Stomach smooth muscle (tissue), 2 donors: Measurements from ENCODE around the gene GYPA.
"Not testable (repeated sequence)": the region's sequence is repeated elsewhere in the genome, so short reads cannot be mapped to it uniquely, and the experiment has no call there.

Experiments used
- H3K27ac ChIP-seq: one replicate; pipeline ENCODE4 v1.7.0; 2013; ENCODE audit warnings: mild to moderate bottlenecking, low read length, inconsistent platforms
- H3K27me3 ChIP-seq, 2 donors: one replicate each; pipeline ENCODE4 v1.7.0; 2013; ENCODE audit warnings: low read length in 2 of 2; ENCODE audit not compliant: insufficient read depth in 2 of 2, control insufficient read depth in 1 of 2
- H3K36me3 ChIP-seq, 2 donors: one replicate each; pipeline ENCODE4 v1.7.0; 2013; ENCODE audit warnings: low read length in 2 of 2; ENCODE audit not compliant: control insufficient read depth in 2 of 2, insufficient read depth in 2 of 2
- H3K4me1 ChIP-seq: one replicate; pipeline ENCODE4 v1.7.0; 2013; ENCODE audit warnings: low read length; ENCODE audit not compliant: control insufficient read depth, insufficient read depth
- H3K4me3 ChIP-seq, 2 donors: one replicate each; pipeline ENCODE4 v1.7.0; 2013; ENCODE audit warnings: low read length in 2 of 2
- H3K9ac ChIP-seq, 2 donors: one replicate each; pipeline ENCODE4 v1.7.0; 2013; ENCODE audit warnings: low read length in 2 of 2, mild to moderate bottlenecking in 1 of 2
- H3K9me3 ChIP-seq, 2 donors: one replicate each; pipeline ENCODE4 v1.7.0; 2013; ENCODE audit warnings: low read length in 2 of 2; ENCODE audit not compliant: control insufficient read depth in 2 of 2
- donor health status: healthy.
- donor health status: Pancreatic carcinoma.

GYPA gene

DNA sequence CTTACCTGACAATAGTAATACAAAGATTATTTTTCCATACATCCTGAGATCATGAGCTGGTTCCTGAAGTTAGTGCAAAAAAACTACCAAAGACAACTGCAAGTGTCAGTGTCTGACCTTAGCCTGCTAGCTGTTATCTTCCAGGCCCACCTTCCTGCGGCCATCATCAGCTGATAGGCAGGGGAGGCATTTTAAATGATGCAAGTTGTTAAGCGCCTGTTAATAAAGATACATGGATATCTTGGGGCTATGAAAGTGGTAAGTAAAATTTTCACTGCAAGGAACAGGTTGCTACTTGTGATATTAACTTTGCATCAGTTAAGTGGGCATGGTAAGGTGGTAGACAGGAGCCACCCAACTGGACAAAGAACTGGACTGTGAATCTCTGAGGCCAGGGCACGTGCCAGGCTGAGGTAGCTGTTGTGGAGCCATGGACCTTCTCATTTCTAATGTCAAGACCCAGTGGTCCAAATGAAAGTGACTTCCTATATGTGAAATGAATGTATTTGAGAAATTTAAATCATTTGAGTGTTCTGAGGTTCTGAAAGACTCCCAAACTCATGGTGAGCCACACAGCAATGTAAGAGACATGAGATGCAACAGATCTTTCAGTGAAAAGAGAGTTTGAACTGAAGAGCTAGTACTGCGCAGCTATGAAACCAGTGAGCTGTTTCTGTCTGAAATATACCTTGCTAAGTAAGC is at the start of gene GYPA:
Gene GYPA (minus strand): TSS at position 125 of the 702 bp plus-strand sequence. CDS start 83 bp downstream, at position 42.
- H3K4me1 ChIP-seq, H3K27me3 ChIP-seq, H3K36me3 ChIP-seq, H3K9me3 ChIP-seq, H3K9ac ChIP-seq, H3K4me3 ChIP-seq, H3K27ac ChIP-seq: not testable (repeated sequence)

DNA sequence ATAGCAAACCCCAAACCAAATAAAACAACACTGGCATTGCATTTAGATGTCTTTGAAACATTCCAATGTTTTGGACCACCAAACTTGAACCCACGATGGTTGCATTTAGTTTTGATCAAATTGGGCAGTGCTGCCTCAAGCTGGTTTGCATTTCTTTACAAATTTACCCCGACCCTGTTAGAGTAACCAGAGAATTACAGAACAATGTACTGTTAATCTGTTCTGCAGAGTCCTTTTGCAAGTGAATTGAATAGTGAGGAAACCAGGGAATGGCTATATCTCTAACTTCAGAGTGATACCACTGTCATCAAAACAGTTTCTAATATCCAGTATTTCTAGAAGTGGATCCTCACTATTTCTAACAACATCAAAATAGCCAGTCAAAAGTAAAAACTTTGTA is 49.5 kb upstream of the GYPA start:
- no peak overlapping the region for H3K9ac ChIP-seq
- H3K27me3 ChIP-seq, result no peaks in the 10 kb centered on the region
- no peak overlapping the region for H3K4me3 ChIP-seq
- H3K9me3 ChIP-seq, result no peaks in the 10 kb centered on the region
- no peaks in the 10 kb centered on the region for H3K36me3 ChIP-seq
- no peak overlapping the region for H3K27ac ChIP-seq
- H3K4me1 ChIP-seq, result no peaks in the 10 kb centered on the region

DNA sequence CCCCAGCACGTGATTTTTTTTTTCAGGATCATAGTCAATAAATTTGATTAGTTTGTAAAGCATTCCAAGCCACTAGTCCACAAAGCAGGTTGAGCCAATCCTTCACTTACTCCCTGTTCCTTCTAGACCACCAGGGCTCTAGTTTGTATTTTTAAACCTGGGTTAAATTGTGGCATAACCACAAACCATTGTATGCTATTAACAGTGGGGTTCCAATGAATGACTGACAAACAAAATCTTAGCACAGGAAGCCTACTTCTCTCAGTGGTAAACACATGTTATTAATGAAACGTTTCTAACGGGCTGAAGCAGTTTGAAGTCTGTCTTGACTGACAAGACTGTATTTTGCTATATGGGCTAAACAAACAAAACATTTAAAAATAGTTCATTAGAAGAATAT is 48.6 kb upstream of the GYPA start:
- Histone ChIP-seq H3K4me3 (no peak overlapping the region), H3K36me3 (no peaks in the 10 kb centered on the region), H3K4me1 (no peaks in the 10 kb centered on the region), H3K27me3 (no peaks in the 10 kb centered on the region), H3K9me3 (no peaks in the 10 kb centered on the region), H3K9ac (no peak overlapping the region), H3K27ac (no peak overlapping the region)

DNA sequence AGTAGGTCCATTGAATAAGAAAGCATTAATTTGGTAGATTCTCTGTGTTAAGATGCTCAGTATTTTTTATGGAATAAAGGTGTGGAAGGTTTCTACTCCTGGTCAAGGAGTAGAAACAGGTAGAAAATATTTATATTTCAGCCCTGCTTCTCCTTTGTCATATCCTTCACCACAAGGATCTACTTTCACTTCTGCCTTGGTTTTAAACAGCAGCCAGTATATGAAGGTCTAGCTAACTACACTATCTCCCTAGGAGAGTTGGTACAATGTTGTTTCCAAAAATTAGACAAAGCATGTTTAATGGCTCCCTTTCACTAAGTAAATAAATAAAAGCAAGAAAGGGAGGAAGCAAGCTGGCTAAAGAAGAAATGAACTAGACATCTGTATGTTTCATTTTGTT is 44.6 kb upstream of the GYPA start:
- Histone ChIP-seq H3K36me3 (no peaks in the 10 kb centered on the region), H3K27me3 (no peaks in the 10 kb centered on the region), H3K9ac (no peak overlapping the region), H3K27ac (no peak overlapping the region), H3K4me3 (no peak overlapping the region), H3K9me3 (no peaks in the 10 kb centered on the region), H3K4me1 (no peaks in the 10 kb centered on the region)

DNA sequence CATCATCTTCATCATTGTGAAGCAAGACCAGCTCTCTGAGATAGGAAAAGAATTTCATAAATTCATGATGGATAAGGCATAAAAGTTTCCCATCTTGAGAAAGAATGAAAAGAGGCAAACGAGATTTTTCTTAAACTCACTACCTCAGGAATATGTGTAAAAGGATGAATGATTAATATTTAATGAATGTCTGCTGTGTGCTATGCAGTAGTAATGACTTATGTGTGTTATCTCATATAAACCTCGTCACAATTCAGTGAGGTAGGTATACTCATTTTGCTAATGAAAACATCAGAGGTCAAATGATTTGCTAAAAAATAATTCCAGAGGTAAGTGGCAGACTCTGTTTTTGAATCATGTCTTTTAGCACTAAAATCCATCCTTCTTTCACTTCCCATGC is 42.6 kb upstream of the GYPA start:
- H3K27ac ChIP-seq, result no peak overlapping the region
- no peak overlapping the region for H3K4me3 ChIP-seq
- H3K36me3 ChIP-seq, result no peaks in the 10 kb centered on the region
- H3K9me3 ChIP-seq, result no peaks in the 10 kb centered on the region
- H3K27me3 ChIP-seq, result no peaks in the 10 kb centered on the region
- H3K9ac ChIP-seq, result no peak overlapping the region
- no peaks in the 10 kb centered on the region for H3K4me1 ChIP-seq

DNA sequence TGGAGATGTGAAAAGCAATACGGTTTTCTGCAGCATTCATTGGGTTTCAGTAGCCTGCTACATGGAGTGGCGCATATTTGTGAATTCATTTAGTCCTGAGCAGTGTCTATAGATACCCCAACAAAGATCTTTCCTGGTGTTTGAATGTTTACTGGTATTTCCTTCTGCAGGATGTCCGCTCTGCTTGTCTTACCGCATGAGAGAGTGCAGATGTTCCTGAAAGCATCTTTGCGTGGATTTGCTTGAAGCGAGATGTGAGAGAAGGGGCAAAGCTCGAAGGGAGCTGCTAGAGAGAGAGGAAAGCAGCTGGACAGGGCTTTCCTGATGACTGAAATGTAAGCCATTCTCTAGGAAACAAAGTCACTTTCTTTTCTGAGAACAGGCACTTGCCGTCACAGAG is 40.9 kb upstream of the GYPA start:
- no peaks in the 10 kb centered on the region for H3K36me3 ChIP-seq
- no peak overlapping the region for H3K27ac ChIP-seq
- no peaks in the 10 kb centered on the region for H3K4me1 ChIP-seq
- no peaks in the 10 kb centered on the region for H3K9me3 ChIP-seq
- no peak overlapping the region for H3K9ac ChIP-seq
- no peak overlapping the region for H3K4me3 ChIP-seq
- H3K27me3 ChIP-seq, result no peaks in the 10 kb centered on the region

DNA sequence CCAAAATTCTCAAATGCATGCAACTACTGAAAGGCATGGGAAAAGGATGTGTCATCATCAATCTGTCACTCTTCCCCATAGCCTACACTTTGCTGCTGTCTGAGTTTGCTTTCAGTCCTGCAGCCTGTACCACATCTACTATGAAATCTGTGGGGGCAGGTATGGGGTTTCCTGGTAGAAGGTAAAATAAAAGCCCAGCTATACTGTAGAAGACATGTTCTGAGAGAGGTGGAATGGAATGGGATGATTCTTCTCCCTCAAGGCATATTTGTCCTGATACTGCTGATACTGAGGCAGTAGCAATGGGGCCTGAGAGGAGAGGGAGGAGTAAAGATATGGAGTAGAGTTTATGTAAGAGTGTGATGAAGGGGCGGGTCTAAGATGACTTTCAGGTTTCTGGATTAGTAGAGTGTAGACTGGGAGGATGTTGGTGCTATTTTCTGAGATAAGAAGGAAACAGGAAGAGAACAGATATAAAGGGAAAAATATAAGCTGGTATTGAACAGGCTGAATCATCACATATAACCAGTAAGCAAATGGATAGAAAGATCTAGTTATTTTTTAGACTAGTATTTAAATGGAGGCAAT is 38.7 kb upstream of the GYPA start:
- no peak overlapping the region for H3K4me3 ChIP-seq
- no peak overlapping the region for H3K9ac ChIP-seq
- no peaks in the 10 kb centered on the region for H3K27me3 ChIP-seq
- no peaks in the 10 kb centered on the region for H3K4me1 ChIP-seq
- no peaks in the 10 kb centered on the region for H3K36me3 ChIP-seq
- no peaks in the 10 kb centered on the region for H3K9me3 ChIP-seq
- H3K27ac ChIP-seq, result no peak overlapping the region

DNA sequence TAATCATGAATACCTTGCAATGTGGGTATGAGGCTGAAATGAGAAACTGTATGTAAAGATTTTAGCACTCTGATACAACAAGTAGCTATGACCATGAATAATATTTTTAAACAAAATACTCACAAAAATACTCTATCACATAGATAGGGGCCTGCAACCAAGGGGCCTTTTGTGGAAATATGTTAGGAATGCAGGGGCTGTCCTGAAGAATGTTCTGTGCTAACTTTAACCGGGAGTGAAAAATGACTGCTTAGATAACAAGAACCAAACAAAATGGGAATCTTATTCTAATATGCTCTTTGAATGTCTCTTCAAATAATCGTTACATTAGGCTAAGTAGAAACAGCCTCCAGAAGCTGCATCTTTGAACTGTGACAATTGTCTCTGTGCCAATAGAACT is 37.9 kb upstream of the GYPA start:
- no peak overlapping the region for H3K4me3 ChIP-seq
- H3K9ac ChIP-seq, result no peak overlapping the region
- no peaks in the 10 kb centered on the region for H3K9me3 ChIP-seq
- no peaks in the 10 kb centered on the region for H3K4me1 ChIP-seq
- H3K27ac ChIP-seq, result no peak overlapping the region
- no peaks in the 10 kb centered on the region for H3K27me3 ChIP-seq
- no peaks in the 10 kb centered on the region for H3K36me3 ChIP-seq

DNA sequence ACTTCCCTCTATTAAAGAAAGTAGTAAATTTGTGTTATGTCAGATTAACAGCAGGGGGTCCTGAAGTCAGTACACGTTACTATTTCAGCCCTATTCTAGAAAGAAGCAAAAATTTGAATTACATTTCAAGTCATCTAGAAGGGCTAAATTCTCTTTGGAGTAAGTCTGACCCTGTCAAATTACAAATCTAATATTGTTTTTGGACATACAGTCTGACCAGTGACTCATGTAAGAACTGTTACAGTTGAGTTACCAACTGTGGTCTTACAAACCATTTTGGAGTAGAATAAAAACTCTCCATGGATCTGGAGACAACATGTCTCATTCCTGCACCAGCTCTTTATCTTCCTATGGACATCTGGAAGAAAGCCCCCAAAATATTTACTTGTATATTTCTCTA is 36.0 kb upstream of the GYPA start:
- no peaks in the 10 kb centered on the region for H3K27me3 ChIP-seq
- H3K9ac ChIP-seq, result no peak overlapping the region
- H3K4me3 ChIP-seq, result no peak overlapping the region
- no peaks in the 10 kb centered on the region for H3K9me3 ChIP-seq
- no peak overlapping the region for H3K27ac ChIP-seq
- no peaks in the 10 kb centered on the region for H3K4me1 ChIP-seq
- no peaks in the 10 kb centered on the region for H3K36me3 ChIP-seq

DNA sequence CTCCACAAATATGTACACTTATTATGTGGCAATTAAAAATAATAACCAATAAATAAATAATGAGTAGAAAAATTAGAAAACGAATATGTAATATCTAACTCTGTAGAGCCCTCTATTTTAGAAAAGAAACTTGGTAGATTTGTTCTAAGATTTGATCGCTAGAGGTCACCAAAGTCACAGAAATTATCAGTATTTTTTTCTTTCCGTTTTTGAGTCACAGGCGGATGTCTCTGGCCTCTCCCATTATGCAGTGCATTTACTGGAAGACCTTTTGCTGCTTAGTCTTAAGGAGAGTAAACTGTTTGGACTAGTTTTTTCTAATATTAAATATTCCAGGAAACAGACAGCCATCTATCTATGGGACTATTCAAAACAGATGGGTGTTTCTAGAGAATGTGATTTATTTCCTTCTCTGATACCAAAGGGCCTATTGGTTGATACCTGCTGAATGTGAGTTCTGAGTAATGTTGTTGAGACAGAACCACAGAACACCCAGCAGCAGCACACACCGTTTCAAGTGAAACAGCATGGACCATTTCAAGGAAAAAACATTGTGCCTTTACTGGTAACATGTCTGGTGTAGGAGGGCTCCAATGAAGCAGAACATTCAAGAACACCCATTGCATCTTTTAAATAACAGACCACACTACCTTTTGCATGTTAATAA is 34.0 kb upstream of the GYPA start:
- H3K27ac ChIP-seq, result no peak overlapping the region
- H3K4me1 ChIP-seq, result no peaks in the 10 kb centered on the region

DNA sequence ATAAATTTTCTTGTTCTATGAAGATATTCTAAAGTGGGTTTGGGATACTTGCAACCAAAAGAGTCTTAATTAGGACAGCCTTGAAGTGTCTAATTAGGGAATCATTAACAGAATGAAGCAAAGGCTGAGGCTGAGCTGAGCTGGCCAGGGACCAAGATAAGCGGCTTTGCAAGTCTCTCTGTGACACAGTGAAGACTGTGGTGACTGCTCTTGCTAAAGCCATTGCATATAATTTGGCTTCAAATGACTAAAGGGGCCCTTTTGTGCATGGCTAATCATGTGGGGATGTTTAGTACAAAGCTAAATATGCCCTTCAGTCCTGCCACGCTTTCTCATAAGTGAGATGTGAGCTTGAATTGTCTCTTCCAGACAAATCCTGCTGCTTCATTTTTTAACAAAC is 31.2 kb upstream of the GYPA start:
- Histone ChIP-seq H3K36me3 (no peaks in the 10 kb centered on the region), H3K4me1 (no peaks in the 10 kb centered on the region), H3K9me3 (no peaks in the 10 kb centered on the region), H3K27ac (no peak overlapping the region), H3K4me3 (no peak overlapping the region), H3K27me3 (no peaks in the 10 kb centered on the region), H3K9ac (no peak overlapping the region)

More for the DNA sequence above, 34.0 kb upstream of the GYPA start:
- H3K9me3 ChIP-seq, result no peaks in the 10 kb centered on the region
- H3K4me3 ChIP-seq, result no peak overlapping the region
- H3K9ac ChIP-seq, result no peak overlapping the region
- H3K36me3 ChIP-seq, result no peaks in the 10 kb centered on the region
- no peaks in the 10 kb centered on the region for H3K27me3 ChIP-seq
